ENCODE data around the gene LRFN2.

The LRFN2 gene

DNA sequence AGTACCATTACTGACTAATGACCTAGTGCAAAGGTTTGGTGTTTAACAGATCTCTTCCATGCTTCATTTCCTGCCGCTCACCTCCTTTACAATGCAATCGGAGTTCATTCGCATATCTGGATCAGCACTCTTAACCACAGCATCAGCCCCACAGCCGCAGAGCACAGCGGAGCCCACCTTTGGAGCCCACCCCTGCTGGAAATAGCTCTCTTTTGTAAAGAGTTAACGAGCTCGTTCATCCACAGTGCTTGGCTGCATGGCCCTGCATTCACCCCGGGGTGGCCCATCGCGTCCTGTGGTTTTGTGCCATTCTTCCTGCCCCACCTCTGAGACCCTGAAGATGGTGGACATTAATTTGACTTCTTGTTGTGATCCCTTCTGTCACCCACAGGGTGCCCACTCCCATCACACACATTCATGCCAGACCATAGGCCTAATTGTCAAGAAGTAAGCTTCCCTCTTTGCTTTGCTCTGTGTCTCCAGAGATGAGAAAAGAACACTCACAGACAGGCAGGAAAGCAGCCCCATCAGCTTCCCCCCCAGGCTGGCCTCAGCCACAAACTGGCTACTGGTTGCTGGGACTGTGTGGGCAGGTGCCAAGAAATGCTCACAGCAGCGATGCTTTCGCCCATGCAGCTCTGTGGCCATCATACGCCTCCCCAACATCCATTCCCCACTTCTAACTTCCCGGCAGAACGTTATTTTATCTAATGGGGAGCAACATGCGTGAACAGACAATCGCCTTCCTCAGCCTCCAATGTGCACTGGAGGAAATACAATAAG, 167.0 kb downstream of the LRFN2 start:
- in situ Hi-C loops (cut with MboI; ENCODE audit: low sequenced_read_pairs, unreplicated experiment) = no loop called here
- TF ChIP-seq, protein P1, sequence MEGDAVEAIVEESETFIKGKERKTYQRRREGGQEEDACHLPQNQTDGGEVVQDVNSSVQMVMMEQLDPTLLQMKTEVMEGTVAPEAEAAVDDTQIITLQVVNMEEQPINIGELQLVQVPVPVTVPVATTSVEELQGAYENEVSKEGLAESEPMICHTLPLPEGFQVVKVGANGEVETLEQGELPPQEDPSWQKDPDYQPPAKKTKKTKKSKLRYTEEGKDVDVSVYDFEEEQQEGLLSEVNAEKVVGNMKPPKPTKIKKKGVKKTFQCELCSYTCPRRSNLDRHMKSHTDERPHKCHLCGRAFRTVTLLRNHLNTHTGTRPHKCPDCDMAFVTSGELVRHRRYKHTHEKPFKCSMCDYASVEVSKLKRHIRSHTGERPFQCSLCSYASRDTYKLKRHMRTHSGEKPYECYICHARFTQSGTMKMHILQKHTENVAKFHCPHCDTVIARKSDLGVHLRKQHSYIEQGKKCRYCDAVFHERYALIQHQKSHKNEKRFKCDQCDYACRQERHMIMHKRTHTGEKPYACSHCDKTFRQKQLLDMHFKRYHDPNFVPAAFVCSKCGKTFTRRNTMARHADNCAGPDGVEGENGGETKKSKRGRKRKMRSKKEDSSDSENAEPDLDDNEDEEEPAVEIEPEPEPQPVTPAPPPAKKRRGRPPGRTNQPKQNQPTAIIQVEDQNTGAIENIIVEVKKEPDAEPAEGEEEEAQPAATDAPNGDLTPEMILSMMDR (IDR thresholded peaks at IDR 0.05; ENCODE audit: borderline replicate concordance, control extremely low read depth, extremely low read depth, insufficient read depth, missing control alignments) = no peak
- DNase-seq (ENCODE audit: low spot score) = no peak

DNA sequence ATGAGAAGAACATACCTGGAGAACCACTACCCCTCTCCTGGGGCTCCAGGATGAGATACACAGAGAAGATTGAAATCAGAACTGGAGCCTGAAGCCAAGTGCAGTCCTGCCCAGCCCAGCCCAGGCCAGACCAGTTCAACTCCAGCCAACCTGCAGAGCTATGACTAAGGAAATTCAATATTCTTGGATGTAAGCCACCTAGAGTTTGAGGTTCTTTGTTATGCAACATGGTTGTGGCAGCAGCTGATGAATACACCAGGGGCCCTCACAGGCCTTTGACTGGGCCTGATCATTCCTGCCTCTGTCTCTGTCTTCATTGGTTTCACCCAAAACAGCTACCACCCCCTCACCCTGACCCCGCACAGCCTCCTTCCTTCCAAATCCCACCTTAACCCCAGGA, 167.8 kb downstream of the LRFN2 start:
- TF ChIP-seq, protein P1 (IDR thresholded peaks at IDR 0.05; ENCODE audit: borderline replicate concordance, control extremely low read depth, extremely low read depth, insufficient read depth, missing control alignments) = no peak
- in situ Hi-C loops (cut with MboI; ENCODE audit: low sequenced_read_pairs, unreplicated experiment) = no loop called here
- DNase-seq (ENCODE audit: low spot score) = no peak

DNA sequence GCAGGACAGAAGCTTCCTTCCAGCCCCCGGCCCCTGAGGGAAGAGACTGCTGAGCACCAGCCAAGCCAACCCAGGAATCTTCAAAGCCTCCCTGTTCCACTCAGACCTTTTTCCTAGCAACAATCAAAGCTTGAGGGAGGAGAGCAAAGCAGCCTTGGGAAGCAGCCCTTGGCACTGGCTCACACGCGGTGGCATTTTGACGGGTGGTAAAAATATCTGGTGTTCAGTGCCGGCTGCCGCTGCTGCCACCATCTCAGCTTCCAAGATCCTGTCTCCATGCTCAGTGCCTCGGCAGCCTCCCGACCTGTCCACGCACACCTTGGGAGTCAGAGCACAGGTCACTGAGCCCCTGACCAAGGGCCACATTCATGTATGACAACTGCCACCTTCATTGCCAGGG, 170.1 kb downstream of the LRFN2 start:
- in situ Hi-C loops (cut with MboI; ENCODE audit: low sequenced_read_pairs, unreplicated experiment) = no loop called here
- TF ChIP-seq, protein P1 (IDR thresholded peaks at IDR 0.05; ENCODE audit: borderline replicate concordance, control extremely low read depth, extremely low read depth, insufficient read depth, missing control alignments) = no peak
- DNase-seq (ENCODE audit: low spot score) = no peak

DNA sequence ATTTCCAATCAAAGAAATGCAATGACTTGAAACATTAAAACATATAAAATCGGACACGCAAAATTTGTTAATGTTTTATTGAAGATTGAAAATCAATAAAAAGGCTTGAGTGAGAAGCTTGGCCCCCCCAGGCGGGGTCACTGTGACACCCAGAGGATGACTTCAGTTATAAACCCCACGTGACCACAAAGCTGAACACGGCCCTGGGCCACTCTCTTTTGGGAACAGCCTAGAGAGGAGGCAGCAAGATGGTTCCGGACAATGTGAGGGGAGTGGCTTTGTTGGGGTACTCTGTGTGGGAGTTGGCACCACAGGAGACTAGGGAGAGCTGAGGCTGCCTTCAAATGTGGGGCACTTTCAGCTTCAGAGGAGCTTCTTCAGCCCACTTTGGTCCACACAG, 172.5 kb downstream of the LRFN2 start:
- in situ Hi-C loops (cut with MboI; ENCODE audit: low sequenced_read_pairs, unreplicated experiment) = no loop called here
- TF ChIP-seq, protein P1 (IDR thresholded peaks at IDR 0.05; ENCODE audit: borderline replicate concordance, control extremely low read depth, extremely low read depth, insufficient read depth, missing control alignments) = no peak

DNA sequence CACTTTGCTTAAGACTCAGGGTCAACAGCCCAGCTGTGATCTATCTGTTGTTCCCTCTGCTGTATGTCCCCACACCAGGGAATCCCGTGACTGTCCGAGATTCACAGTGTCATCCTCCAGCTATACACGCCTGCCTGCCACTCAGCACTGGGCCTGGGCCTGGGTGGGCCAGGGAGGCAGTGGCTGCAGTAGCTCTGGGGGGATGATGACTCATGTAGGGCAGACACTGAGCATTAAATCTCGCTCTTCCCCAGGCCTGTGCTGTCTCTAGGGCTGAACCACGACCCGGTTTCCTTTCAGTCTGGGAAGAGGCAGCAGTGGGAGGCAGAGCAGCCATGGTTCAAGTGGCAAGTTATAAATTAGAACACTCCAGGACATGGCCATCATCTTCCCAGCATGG, 173.9 kb downstream of the LRFN2 start:
- in situ Hi-C loops (cut with MboI; ENCODE audit: low sequenced_read_pairs, unreplicated experiment) = no loop called here
- no peak for DNase-seq (ENCODE audit: low spot score)
- TF ChIP-seq, protein P1 (IDR thresholded peaks at IDR 0.05; ENCODE audit: borderline replicate concordance, control extremely low read depth, extremely low read depth, insufficient read depth, missing control alignments) = no peak

More for the DNA sequence above, 172.5 kb downstream of the LRFN2 start:
- DNase-seq (ENCODE audit: low spot score) = no peak

DNA sequence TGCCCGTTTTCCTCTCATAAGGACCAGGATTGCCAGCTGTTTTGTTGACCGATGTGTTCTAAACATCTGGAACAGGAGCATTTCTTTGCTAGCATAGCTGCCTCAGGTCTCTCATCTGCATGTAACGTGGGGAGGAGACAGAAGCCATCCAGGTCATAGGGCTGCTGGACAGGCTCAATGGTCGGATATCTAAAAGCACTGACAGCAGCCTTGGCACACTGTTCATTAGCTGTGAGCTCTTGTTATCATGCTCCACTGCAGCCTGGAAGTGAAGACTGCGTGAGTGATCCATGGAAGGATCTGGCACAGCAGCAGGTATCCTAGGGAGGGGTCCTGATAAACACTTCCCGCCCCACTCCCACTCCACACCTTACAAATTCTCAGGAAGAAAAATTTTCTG, 175.3 kb downstream of the LRFN2 start:
- no peak for DNase-seq (ENCODE audit: low spot score)
- TF ChIP-seq, protein P1 (IDR thresholded peaks at IDR 0.05; ENCODE audit: borderline replicate concordance, control extremely low read depth, extremely low read depth, insufficient read depth, missing control alignments) = no peak
- in situ Hi-C loops (cut with MboI; ENCODE audit: low sequenced_read_pairs, unreplicated experiment) = no loop called here
